Measurements from ENCODE around the gene KHDC4.
"Not testable (repeated sequence)": the region's sequence is repeated elsewhere in the genome, so short reads cannot be mapped to it uniquely, and the experiment has no call there.

Gene KHDC4

DNA sequence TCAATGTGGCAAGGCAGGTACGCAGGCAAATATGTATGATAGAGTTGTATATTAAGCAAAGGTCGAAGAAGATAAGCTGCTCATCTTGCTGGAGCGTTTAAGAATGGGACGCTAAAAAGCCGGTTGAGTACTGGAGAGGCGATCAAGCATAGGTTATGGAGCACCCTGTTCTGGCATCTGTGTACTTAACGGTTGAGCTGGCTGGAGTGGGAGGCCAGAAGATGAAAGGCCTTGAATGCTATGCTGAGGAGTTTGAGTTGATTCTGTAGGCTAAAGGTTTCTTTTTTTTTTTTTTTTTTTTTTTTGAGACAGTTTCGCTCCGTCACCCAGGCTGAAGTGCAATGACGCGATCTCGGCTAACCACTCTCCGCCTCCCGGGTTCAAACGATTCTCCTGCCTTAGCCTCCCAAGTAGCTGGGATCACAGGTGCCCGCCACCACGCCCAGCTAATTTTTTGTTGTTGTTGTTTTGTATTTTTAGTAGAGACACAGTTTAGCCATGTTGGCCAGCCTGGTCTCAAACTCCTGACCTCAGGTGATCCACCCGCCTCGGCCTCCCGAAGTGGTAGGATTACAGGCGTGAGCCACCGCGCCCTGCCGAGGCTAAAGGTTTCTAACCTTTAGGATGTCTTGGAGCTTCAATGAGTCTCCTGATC is 850 bp upstream of the KHDC4 start:
- Histone ChIP-seq H3K36me3 (ENCODE audit: control insufficient read depth, insufficient read depth, low read length) (peaks cover 6% of the 10 kb centered on the region), H3K4me3 (replicated peaks; ENCODE audit: low read depth, low read length) (peak overlapping the region; percentile 95), H3K27me3 (replicated peaks; ENCODE audit: control insufficient read depth, insufficient read depth, low read length) (no peaks in the 10 kb centered on the region)
- TF ChIP-seq, protein P1, sequence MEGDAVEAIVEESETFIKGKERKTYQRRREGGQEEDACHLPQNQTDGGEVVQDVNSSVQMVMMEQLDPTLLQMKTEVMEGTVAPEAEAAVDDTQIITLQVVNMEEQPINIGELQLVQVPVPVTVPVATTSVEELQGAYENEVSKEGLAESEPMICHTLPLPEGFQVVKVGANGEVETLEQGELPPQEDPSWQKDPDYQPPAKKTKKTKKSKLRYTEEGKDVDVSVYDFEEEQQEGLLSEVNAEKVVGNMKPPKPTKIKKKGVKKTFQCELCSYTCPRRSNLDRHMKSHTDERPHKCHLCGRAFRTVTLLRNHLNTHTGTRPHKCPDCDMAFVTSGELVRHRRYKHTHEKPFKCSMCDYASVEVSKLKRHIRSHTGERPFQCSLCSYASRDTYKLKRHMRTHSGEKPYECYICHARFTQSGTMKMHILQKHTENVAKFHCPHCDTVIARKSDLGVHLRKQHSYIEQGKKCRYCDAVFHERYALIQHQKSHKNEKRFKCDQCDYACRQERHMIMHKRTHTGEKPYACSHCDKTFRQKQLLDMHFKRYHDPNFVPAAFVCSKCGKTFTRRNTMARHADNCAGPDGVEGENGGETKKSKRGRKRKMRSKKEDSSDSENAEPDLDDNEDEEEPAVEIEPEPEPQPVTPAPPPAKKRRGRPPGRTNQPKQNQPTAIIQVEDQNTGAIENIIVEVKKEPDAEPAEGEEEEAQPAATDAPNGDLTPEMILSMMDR (IDR thresholded peaks at IDR 0.05; ENCODE audit: insufficient read depth, low read length, poor library complexity, severe bottlenecking), result no peak
- no peak for DNase-seq (ENCODE audit: extremely low read depth, insufficient read length)

DNA sequence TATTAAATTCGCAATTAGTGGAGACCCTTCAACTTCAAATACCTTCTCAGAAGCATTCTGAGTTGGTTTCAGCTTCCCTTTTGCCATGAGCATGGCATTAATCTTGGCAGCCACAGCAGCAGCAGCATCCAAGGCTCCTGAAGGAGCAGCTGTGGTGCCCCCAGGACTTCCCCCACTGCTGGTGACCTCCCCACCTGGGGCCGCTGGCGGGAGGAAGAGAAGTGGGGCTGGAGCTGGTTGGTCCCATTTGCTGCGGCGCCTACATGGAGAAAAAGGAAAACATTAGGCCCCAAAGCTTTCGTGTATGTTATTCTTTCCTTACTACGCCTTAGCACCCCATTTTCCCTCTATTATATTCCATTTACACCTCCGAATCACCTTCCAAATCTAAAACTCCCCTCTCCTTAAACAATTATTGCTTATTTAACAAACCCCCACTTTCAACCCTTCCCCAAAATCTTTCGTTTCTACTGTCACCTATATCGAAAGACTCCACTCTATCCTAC is 569 bp downstream of the KHDC4 start:
- H3K4me3 ChIP-seq (replicated peaks; ENCODE audit: low read depth, low read length), result peak overlapping the region; percentile 95
- no peaks in the 10 kb centered on the region for H3K27me3 ChIP-seq (replicated peaks; ENCODE audit: control insufficient read depth, insufficient read depth, low read length)
- peaks cover 6% of the 10 kb centered on the region for H3K36me3 ChIP-seq (ENCODE audit: control insufficient read depth, insufficient read depth, low read length)
- TF ChIP-seq, protein P1 (IDR thresholded peaks at IDR 0.05; ENCODE audit: insufficient read depth, low read length, poor library complexity, severe bottlenecking), result no peak
- no peak for DNase-seq (ENCODE audit: extremely low read depth, insufficient read length)

DNA sequence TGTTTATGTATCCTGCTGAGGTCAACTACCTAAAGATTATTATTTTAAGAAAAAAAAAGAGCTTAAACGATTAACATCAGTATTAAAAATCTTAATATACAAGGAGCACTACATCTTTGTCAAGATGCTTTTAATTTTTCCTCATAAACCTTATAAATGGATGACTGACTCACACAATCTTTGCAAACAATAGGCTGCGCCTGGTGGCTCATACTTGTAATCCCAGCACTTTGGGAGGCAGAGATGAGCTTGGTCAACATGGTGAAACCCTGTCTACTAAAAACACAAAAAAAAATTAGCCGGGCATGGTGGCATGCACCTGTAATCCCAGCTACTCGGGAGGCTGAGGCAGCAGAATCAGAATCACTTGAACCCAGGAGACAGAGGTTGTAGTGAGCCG is 1.7 kb downstream of the KHDC4 start:
- Histone ChIP-seq H3K36me3 (ENCODE audit: control insufficient read depth, insufficient read depth, low read length) (peaks cover 6% of the 10 kb centered on the region), H3K4me3 (replicated peaks; ENCODE audit: low read depth, low read length) (peak overlapping the region; percentile 24; the same call in 1 of the 2 replicates), H3K27me3 (replicated peaks; ENCODE audit: control insufficient read depth, insufficient read depth, low read length) (no peaks in the 10 kb centered on the region)
- TF ChIP-seq, protein P1 (IDR thresholded peaks at IDR 0.05; ENCODE audit: insufficient read depth, low read length, poor library complexity, severe bottlenecking), result no peak
- no peak for DNase-seq (ENCODE audit: extremely low read depth, insufficient read length)

DNA sequence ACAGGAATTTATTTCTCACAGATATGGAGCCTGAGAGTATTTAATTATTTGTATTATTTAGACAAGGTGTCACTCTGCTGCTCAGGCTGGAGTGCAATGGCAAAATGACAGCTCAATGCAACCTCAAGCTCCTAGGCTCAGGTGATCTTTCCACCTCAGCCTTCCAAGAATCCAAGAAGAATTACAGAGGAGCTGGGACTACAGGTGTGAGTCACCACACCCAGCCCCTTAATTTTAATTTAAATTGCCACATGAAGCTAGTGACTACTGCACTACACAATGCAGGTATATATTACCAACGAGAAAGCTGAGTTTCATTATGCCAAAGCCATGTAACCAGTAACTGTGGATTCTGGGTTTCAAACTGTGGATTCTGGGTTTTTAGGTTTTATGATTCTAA is 2.1 kb downstream of the KHDC4 start:
- TF ChIP-seq, protein P1 (IDR thresholded peaks at IDR 0.05; ENCODE audit: insufficient read depth, low read length, poor library complexity, severe bottlenecking), result no peak
- Histone ChIP-seq H3K36me3 (ENCODE audit: control insufficient read depth, insufficient read depth, low read length) (peaks cover 9% of the 10 kb centered on the region), H3K27me3 (replicated peaks; ENCODE audit: control insufficient read depth, insufficient read depth, low read length) (no peaks in the 10 kb centered on the region), H3K4me3 (replicated peaks; ENCODE audit: low read depth, low read length) (peak overlapping the region; percentile 34)
- no peak for DNase-seq (ENCODE audit: extremely low read depth, insufficient read length)

DNA sequence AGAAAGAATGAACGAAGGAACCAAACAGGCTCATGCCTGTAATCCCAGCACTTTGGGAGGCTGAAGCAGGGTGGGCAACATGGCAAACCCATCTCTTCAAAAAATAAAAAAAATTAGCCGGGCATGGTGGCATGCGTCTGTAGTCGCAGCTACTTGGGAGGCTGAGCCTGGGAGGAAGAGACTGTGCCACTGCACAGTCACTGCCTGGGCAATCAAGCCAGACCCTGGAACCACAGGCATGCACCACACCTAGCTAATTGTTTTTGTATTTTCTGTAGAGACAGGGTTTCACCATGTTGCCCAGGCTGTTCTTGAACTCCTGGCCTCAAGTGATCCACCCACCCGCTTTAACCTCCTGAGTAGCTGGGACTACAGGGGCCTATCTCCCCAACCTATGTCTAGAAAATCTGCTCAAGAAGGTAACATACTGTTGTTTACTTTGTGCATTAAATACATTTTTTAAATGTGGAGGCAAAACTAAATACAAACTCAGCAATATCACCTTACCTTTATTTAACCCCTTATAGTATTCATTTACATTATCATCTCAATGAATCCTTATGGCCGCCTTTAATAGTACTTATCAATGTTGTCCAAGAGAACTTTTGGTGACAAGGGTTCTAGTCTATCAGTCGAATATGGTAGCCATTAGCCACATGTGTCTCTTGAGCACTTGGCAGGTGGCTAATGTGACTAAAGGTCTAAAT is 2.7 kb downstream of the KHDC4 start:
- Histone ChIP-seq H3K36me3 (ENCODE audit: control insufficient read depth, insufficient read depth, low read length) (peaks cover 13% of the 10 kb centered on the region), H3K4me3 (replicated peaks; ENCODE audit: low read depth, low read length) (peak overlapping the region; percentile 34), H3K27me3 (replicated peaks; ENCODE audit: control insufficient read depth, insufficient read depth, low read length) (no peaks in the 10 kb centered on the region)
- no peak for DNase-seq (ENCODE audit: extremely low read depth, insufficient read length)
- TF ChIP-seq, protein P1 (IDR thresholded peaks at IDR 0.05; ENCODE audit: insufficient read depth, low read length, poor library complexity, severe bottlenecking), result no peak

DNA sequence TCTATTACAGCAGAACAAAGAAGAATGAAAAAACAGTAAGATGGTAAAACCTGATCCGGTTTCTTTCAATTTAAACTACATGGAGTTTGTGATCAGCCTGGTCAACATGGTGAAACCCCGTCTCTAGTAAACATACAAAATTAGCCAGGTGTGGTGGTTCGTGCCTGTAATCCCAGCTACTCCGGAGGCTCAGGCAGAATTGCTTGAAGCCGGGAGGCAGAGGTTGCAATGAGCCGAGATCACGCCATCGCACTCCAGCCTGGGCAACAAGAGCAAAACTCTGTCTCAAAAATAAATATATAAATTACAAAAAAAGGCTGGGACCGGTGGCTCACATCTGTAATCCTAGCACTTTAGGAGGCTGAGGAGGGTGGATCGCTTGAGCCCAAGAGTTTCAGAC is 3.5 kb downstream of the KHDC4 start:
- not testable (repeated sequence) for H3K27me3 ChIP-seq (replicated peaks; ENCODE audit: control insufficient read depth, insufficient read depth, low read length); DNase-seq (ENCODE audit: extremely low read depth, insufficient read length); H3K4me3 ChIP-seq (replicated peaks; ENCODE audit: low read depth, low read length)
- H3K36me3 ChIP-seq (ENCODE audit: control insufficient read depth, insufficient read depth, low read length), result peaks cover 16% of the 10 kb centered on the region
